HUES64 (cell line): ENCODE data around the gene NUMA1.

Experiments
- H3K27ac ChIP-seq: 2 replicates; pipeline ENCODE4 v1.7.0; 2013; ENCODE audit warnings: low read depth, low read length, inconsistent platforms
- H3K27me3 ChIP-seq: 2 replicates; pipeline ENCODE4 v1.6.1; 2013; ENCODE audit warnings: mild to moderate bottlenecking, low read length; ENCODE audit not compliant: insufficient read depth
- H3K36me3 ChIP-seq: 2 replicates; pipeline ENCODE4 v1.6.1; 2013; ENCODE audit warnings: mild to moderate bottlenecking, low read length; ENCODE audit not compliant: insufficient read depth
- H3K4me1 ChIP-seq: 2 replicates; pipeline ENCODE4 v1.6.1; 2013; ENCODE audit warnings: mild to moderate bottlenecking, low read length, moderate library complexity; ENCODE audit not compliant: insufficient read depth
- H3K4me3 ChIP-seq: 2 replicates; pipeline ENCODE4 v1.5.1; 2013; ENCODE audit warnings: mild to moderate bottlenecking, low read length, moderate library complexity
- H3K9ac ChIP-seq: 2 replicates; pipeline ENCODE4 v1.6.1; 2013; ENCODE audit warnings: mild to moderate bottlenecking, low read depth, low read length
- H3K9me3 ChIP-seq: 2 replicates; pipeline ENCODE4 v1.6.1; 2013; ENCODE audit warnings: low read depth, low read length; ENCODE audit not compliant: insufficient read depth
- WGBS: fragments of 150-250, 120-280 bp; methylation state at CpG from one replicate; pipeline ENCODE4 v1.1.7; 2013; ENCODE audit warnings: missing lambda C conversion rate; 5-methylcytosine and 5-hydroxymethylcytosine counted together

NUMA1 gene

DNA sequence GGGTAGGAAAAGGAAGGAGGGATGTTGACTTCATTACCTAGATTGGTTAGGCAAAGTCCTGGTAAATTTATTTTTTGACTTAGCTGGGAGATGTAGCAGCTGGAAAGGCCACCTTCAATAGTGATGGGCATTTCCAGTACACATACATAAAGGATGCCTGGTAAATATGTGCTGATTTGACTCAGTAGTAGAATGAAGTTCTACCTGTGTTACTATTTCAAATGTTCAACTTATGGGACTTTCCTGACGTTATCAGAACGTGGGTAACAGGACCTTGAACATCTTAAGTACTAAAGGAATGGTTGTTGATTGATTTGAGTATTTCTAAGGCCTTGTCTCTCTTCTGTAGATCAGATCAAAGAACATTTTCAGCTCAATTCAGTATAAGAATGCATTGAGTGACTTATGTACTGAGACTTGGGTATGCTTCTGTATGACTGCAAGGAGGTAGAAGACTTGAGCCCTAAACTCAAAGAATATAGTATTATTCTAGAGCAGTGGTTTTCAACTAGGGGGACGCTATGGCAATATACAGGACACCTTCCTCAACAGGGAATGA, 124.4 kb downstream of the NUMA1 start:
- H3K27ac ChIP-seq: no peak overlapping the region
- H3K4me1 ChIP-seq: no peaks in the 10 kb centered on the region
- H3K36me3 ChIP-seq: peaks cover 12% of the 10 kb centered on the region
- H3K27me3 ChIP-seq: no peaks in the 10 kb centered on the region
- H3K4me3 ChIP-seq: no peak overlapping the region
- 64% methylated on average over 3 of the region's 3 CpGs for WGBS
- H3K9ac ChIP-seq: no peak overlapping the region
- H3K9me3 ChIP-seq: no peaks in the 10 kb centered on the region
